Endothelial cell of umbilical vein (primary cell): ENCODE data around the gene COTL1. TPM values are rescaled to one million over a fixed set of nuclear protein-coding genes. Genes with fewer than 3 reads are reported as not detected.

Experiments used
- BruUV-seq: library from RNA; stranded (reverse); fragments of 400-500 nt; replicated peaks from 2 replicates; lab custom pipeline; 2021; lab: Mats Ljungman, UMichigan
- CTCF ChIA-PET: fragments of 300-600, 350-600 bp; sonication (Branson Sonifier 250); formaldehyde crosslinking; loops from one replicate; lab custom pipeline; 2021; ENCODE audit warnings: antibody characterized with exemption, inconsistent platforms; lab: Charles Lee
- POLR2A ChIA-PET: fragments of 300-600, 350-600 bp; sonication (Branson Sonifier 250); formaldehyde crosslinking; loops from one replicate; lab custom pipeline; 2021; ENCODE audit warnings: antibody characterized with exemption, inconsistent platforms; lab: Charles Lee
- DNase-seq: peaks from one replicate; pipeline ENCODE4 v3.0.0-alpha.2; 2011; ENCODE audit warnings: low read depth, low spot score
- FAIRE-seq: peaks from 2 replicates; lab custom pipeline; 2011; peaks lifted over from hg19 to GRCh38; lab: Jason Lieb, UNC
- H2AFZ ChIP-seq: 2 replicates; pipeline ENCODE4 v1.6.0; 2012; ENCODE audit warnings: low read depth, low read length, control low read depth, inconsistent platforms
- H3K27ac ChIP-seq: 2 replicates; pipeline ENCODE4 v1.5.1; 2011; ENCODE audit warnings: low read depth, mild to moderate bottlenecking, control low read depth, low read length, moderate library complexity; ENCODE audit not compliant: insufficient read depth
- H3K27me3 ChIP-seq, 2 experiments: 2 replicates each; pipeline versions ENCODE4 v1.6.0 to v1.6.1; 2011; ENCODE audit warnings: low read length in 2 of 2, mixed read lengths in 1 of 2; ENCODE audit not compliant: control insufficient read depth in 2 of 2, insufficient read depth in 2 of 2
- H3K36me3 ChIP-seq, 2 experiments: 2 replicates in 1 of 2; 3 replicates in 1 of 2; pipeline ENCODE4 v1.5.1; 2011; ENCODE audit warnings: low read length in 2 of 2, mild to moderate bottlenecking in 1 of 2, moderate library complexity in 1 of 2; ENCODE audit not compliant: control insufficient read depth in 2 of 2, insufficient read depth in 2 of 2; ENCODE audit errors: extremely low read depth in 1 of 2
- H3K4me1 ChIP-seq: 3 replicates; pipeline ENCODE4 v1.5.1; 2011; ENCODE audit warnings: mild to moderate bottlenecking, low read length; ENCODE audit not compliant: control insufficient read depth, insufficient read depth; ENCODE audit errors: extremely low read depth
- H3K4me2 ChIP-seq: 2 replicates; pipeline ENCODE4 v1.6.1; 2011; ENCODE audit warnings: low read length, control low read depth, mixed read lengths; ENCODE audit not compliant: insufficient read depth
- H3K4me3 ChIP-seq, 3 experiments: fragments of 200-600 bp in 1 of 3; sonication (generic), shearing (Covaris generic) in 1 of 3; replicated peaks in 1 of 3; 2 replicates each; pipeline ENCODE4 v1.5.1; 2011 to 2016; ENCODE audit warnings: control low read depth in 3 of 3, low read length in 3 of 3, mild to moderate bottlenecking in 2 of 3, inconsistent platforms in 1 of 3, low read depth in 1 of 3, moderate library complexity in 1 of 3; ENCODE audit not compliant: insufficient read depth in 1 of 3
- H3K79me2 ChIP-seq: 2 replicates; pipeline ENCODE4 v1.6.0; 2012; ENCODE audit warnings: low read length, inconsistent platforms; ENCODE audit not compliant: control insufficient read depth, insufficient read depth
- H3K9ac ChIP-seq: replicated peaks from 2 replicates; pipeline ENCODE3; 2011; ENCODE audit warnings: low read length, control low read depth; ENCODE audit not compliant: insufficient read depth; ENCODE audit errors: extremely low read depth
- H3K9me1 ChIP-seq: replicated peaks from 3 replicates; pipeline ENCODE4 v1.6.0; 2011; ENCODE audit warnings: mild to moderate bottlenecking, low read length; ENCODE audit not compliant: control insufficient read depth, insufficient read depth; ENCODE audit errors: extremely low read depth
- H3K9me3 ChIP-seq: replicated peaks from 2 replicates; pipeline ENCODE4 v1.5.1; 2012; ENCODE audit warnings: low read length, inconsistent platforms; ENCODE audit not compliant: control insufficient read depth, insufficient read depth
- H4K20me1 ChIP-seq: replicated peaks from 2 replicates; pipeline ENCODE3; 2011; ENCODE audit warnings: mild to moderate bottlenecking, low read length; ENCODE audit not compliant: control insufficient read depth, insufficient read depth; ENCODE audit errors: extremely low read depth
- CTCF ChIP-seq, 2 donors: IDR thresholded peaks; 1 replicate in 1 of 2; 2 replicates in 1 of 2; pipeline ENCODE4 v1.5.1; 2011; ENCODE audit warnings: low read length in 2 of 2, mild to moderate bottlenecking in 2 of 2, moderate library complexity in 2 of 2, control low read depth in 1 of 2, inconsistent platforms in 1 of 2, low read depth in 1 of 2; ENCODE audit not compliant: insufficient read depth in 1 of 2; ENCODE audit errors: extremely low read depth in 1 of 2
- EZH2 ChIP-seq: IDR thresholded peaks from 2 replicates; pipeline ENCODE4 v1.6.1; 2012; ENCODE audit warnings: borderline replicate concordance, low read depth, mild to moderate bottlenecking, moderate library complexity, low read length, inconsistent platforms; ENCODE audit not compliant: severe bottlenecking
- FOS ChIP-seq: IDR thresholded peaks from 2 replicates; pipeline ENCODE4 v1.6.1; 2011; ENCODE audit warnings: mild to moderate bottlenecking, low read length, moderate library complexity, borderline replicate concordance; ENCODE audit not compliant: insufficient read depth
- GATA2 ChIP-seq: IDR thresholded peaks from 2 replicates; pipeline ENCODE4 v1.7.0; 2011; ENCODE audit warnings: low read depth, mild to moderate bottlenecking, moderate library complexity, mixed read lengths, low read length; ENCODE audit not compliant: insufficient read length, insufficient read depth
- JUN ChIP-seq: IDR thresholded peaks from 2 replicates; pipeline ENCODE4 v1.6.1; 2011; ENCODE audit warnings: borderline replicate concordance, low read depth; ENCODE audit not compliant: insufficient read length, insufficient read depth
- MAX ChIP-seq: IDR thresholded peaks from 2 replicates; pipeline ENCODE4 v1.6.1; 2011; ENCODE audit not compliant: insufficient read depth, insufficient read length
- MYC ChIP-seq: IDR thresholded peaks from one replicate; pipeline ENCODE4 v1.6.1; 2011; ENCODE audit warnings: mild to moderate bottlenecking, low read depth, low read length
- POLR2A ChIP-seq: IDR thresholded peaks from 2 replicates; pipeline ENCODE4 v1.6.1; 2012; ENCODE audit warnings: low read depth, mild to moderate bottlenecking, control low read depth, low read length
- POLR2AphosphoS5 ChIP-seq: IDR thresholded peaks from 2 replicates; pipeline ENCODE4 v1.6.1; 2012; ENCODE audit warnings: low read depth, mild to moderate bottlenecking, control low read depth, low read length, moderate library complexity; ENCODE audit not compliant: insufficient read depth
- dilution Hi-C: fragments of 300-500 bp; cut with MboI; formaldehyde crosslinking; loops from one replicate; pipeline ENCODE4 v1.15.0; 2019; ENCODE audit warnings: low sequenced_read_pairs; ENCODE audit not compliant: extremely low pct_ligation_motif_present
- intact Hi-C: fragments of 100-400 bp; cut with micrococcal nuclease; formaldehyde crosslinking; loops from one replicate; pipeline ENCODE4 v1.10.0; 2022
- polyA plus RNA-seq, 4 experiments: library from polyadenylated mRNA; depleted of rRNA in 3 of 4; stranded (reverse) in 3 of 4; unstranded in 1 of 4; fragments of >200 nt; gene quantifications; 2 replicates each; pipeline versions ENCODE4 v1.2.1 to v1.2.3, GENCODE V29; 2011 to 2012; ENCODE audit warnings: missing spikeins in 1 of 4
- total RNA-seq: library from RNA; stranded (reverse); gene quantifications from 2 replicates; pipeline ENCODE4 v1.2.3, GENCODE V29; 2021

COTL1 gene
- total and polyA plus RNA-seq, 2 donors (not counting 3 experiments of a cell fraction or from before 2014, with no cell fraction given): 90.0 to 200 TPM

- dilution Hi-C loops (no loop called here), intact Hi-C loops (no loop called here)
- Histone ChIP-seq H3K79me2 (peaks cover 68% of the 10 kb centered on the region), H3K4me2 (no peak overlapping the region), H2AFZ (no peak overlapping the region), H3K36me3 (peaks cover 0 to 2% of the 10 kb centered on the region in 2 experiments), H3K9ac (no peak overlapping the region), H3K4me1 (peaks cover 38% of the 10 kb centered on the region), H4K20me1 (no peaks in the 10 kb centered on the region), H3K27me3 (no peaks in the 10 kb centered on the region), H3K27ac (no peak overlapping the region), H3K4me3 (no peak overlapping the region), H3K9me1 (no peaks in the 10 kb centered on the region), H3K9me3 (no peaks in the 10 kb centered on the region)
- no peak for TF ChIP-seq CTCF (IDR thresholded peaks at IDR 0.05; ENCODE audit: extremely low read depth in 1 of 2, insufficient read depth in 1 of 2, low read depth in 1 of 2, low read length in 2 of 2)
- ChIA-PET CTCF (no interaction called here), POLR2A (no interaction called here)
- BruUV-seq: no TSS peak
- DNase-seq: no peak
- no peak for FAIRE-seq
Observed at GRCh38 chr16:84596161-84596560, 21.7 kb downstream of the COTL1 start.

GRCh38 chr16:84595052-84595481 lies 22.8 kb downstream of the COTL1 start:
- no peaks in the 10 kb centered on the region for H3K9me1 ChIP-seq
- H3K4me1 ChIP-seq: peaks cover 28% of the 10 kb centered on the region
- CTCF ChIA-PET: no interaction called here
- H4K20me1 ChIP-seq: no peaks in the 10 kb centered on the region
- no peak overlapping the region for H3K27ac ChIP-seq
- H3K9ac ChIP-seq: no peak overlapping the region
- intact Hi-C loops (no loop called here), dilution Hi-C loops (no loop called here)
- BruUV-seq: no TSS peak
- no peak overlapping the region for H3K4me2 ChIP-seq
- peaks cover 0 to 2% of the 10 kb centered on the region in 2 experiments for H3K36me3 ChIP-seq
- DNase-seq (no peak), FAIRE-seq (no peak)
- peaks cover 66% of the 10 kb centered on the region for H3K79me2 ChIP-seq
- no peaks in the 10 kb centered on the region for H3K27me3 ChIP-seq
- H2AFZ ChIP-seq: no peak overlapping the region
- no peak overlapping the region for H3K4me3 ChIP-seq
- no peak for TF ChIP-seq MYC
- no peak for TF ChIP-seq FOS
- TF ChIP-seq POLR2AphosphoS5: no peak
- no peak for TF ChIP-seq GATA2
- TF ChIP-seq EZH2: no peak
- TF ChIP-seq MAX: no peak
- TF ChIP-seq JUN: no peak
- TF ChIP-seq POLR2A: no peak
- no peak for TF ChIP-seq CTCF (IDR thresholded peaks at IDR 0.05; ENCODE audit: extremely low read depth in 1 of 2, insufficient read depth in 1 of 2, low read depth in 1 of 2, low read length in 2 of 2)
- POLR2A ChIA-PET: no interaction called here
- no peaks in the 10 kb centered on the region for H3K9me3 ChIP-seq
